Tongue (tissue), 2 donors: ENCODE measurements around the gene ICAM3. TPM values are rescaled to one million over a fixed set of nuclear protein-coding genes. Genes with fewer than 3 reads are reported as not detected.

Source experiments
- DNase-seq: peaks from one replicate; pipeline ENCODE4 v3.0.0-alpha.2; 2015
- total RNA-seq: library from RNA; depleted of rRNA; stranded (reverse); fragments of >200 nt; gene quantifications from one replicate; pipeline ENCODE4 v1.2.3, GENCODE V29; 2014

ICAM3 gene
- total RNA-seq, 1 donor from 2014 or later: 2.7 TPM

- no peak for DNase-seq
These were observed 20.4 kb downstream of the ICAM3 start for GRCh38 chr19:10318807-10319682.

GRCh38 chr19:10317857-10318462, 21.5 kb downstream of the ICAM3 start:
- DNase-seq: no peak

GRCh38 chr19:10317045-10317856, 22.2 kb downstream of the ICAM3 start:
- no peak for DNase-seq

- DNase-seq: no peak
These were observed 23.0 kb downstream of the ICAM3 start for GRCh38 chr19:10316229-10317044.

- peak; percentile 94 for DNase-seq
These were observed 23.8 kb downstream of the ICAM3 start, which contains the start of gene FDX2 for GRCh38 chr19:10315335-10316214. Gene FDX2, minus strand, starts transcription at chr19:10316015. Its CDS starts 19 bp downstream, at chr19:10315996.

- DNase-seq: no peak
These were observed 30.0 kb downstream of the ICAM3 start, which contains the start of gene ZGLP1 for GRCh38 chr19:10309423-10309822. Gene ZGLP1, minus strand, starts transcription at chr19:10309815.

- no peak for DNase-seq
These were observed 33.1 kb downstream of the ICAM3 start for GRCh38 chr19:10306327-10306726.

GRCh38 chr19:10305139-10305806, 34.2 kb downstream of the ICAM3 start:
- DNase-seq: no peak

- DNase-seq: no peak
These were observed 39.6 kb downstream of the ICAM3 start for GRCh38 chr19:10299545-10300458.

- DNase-seq: no peak
These were observed 43.4 kb downstream of the ICAM3 start for GRCh38 chr19:10295847-10296591.

- DNase-seq: no peak
These were observed 44.0 kb downstream of the ICAM3 start for GRCh38 chr19:10295305-10295846.

GRCh38 chr19:10294368-10294697, 45.1 kb downstream of the ICAM3 start:
- DNase-seq: no peak

- no peak for DNase-seq
These were observed 45.6 kb downstream of the ICAM3 start for GRCh38 chr19:10293637-10294367.

- DNase-seq: no peak
These were observed 46.4 kb downstream of the ICAM3 start for GRCh38 chr19:10292789-10293636.

- peak; percentile 68 for DNase-seq
These were observed 47.1 kb downstream of the ICAM3 start for GRCh38 chr19:10292206-10292788.
